ENCODE measurements around the gene ZNF341. TPM values are rescaled to one million over a fixed set of nuclear protein-coding genes. Genes with fewer than 3 reads are reported as not detected.

Gene ZNF341
- total RNA-seq, 1 donor from 2014 or later: 2.3 TPM

- H3K4me3 ChIP-seq (ENCODE audit: low read depth, low read length): no peak overlapping the region
- H3K27me3 ChIP-seq (ENCODE audit: control insufficient read depth, insufficient read depth, low read length): no peaks in the 10 kb centered on the region
- H3K36me3 ChIP-seq (ENCODE audit: control insufficient read depth, insufficient read depth, low read length): no peaks in the 10 kb centered on the region
- DNase-seq (ENCODE audit: low read depth): no peak
- no peak for TF ChIP-seq CTCF (IDR thresholded peaks at IDR 0.05; ENCODE audit: insufficient read depth, low read length, poor library complexity, severe bottlenecking)
Measured at GRCh38 chr20:33783256-33783655, 51.5 kb downstream of the ZNF341 start.

GRCh38 chr20:33783818-33784217 is 52.0 kb downstream of the ZNF341 start:
- DNase-seq (ENCODE audit: low read depth): no peak
- no peaks in the 10 kb centered on the region for H3K36me3 ChIP-seq (ENCODE audit: control insufficient read depth, insufficient read depth, low read length)
- no peak overlapping the region for H3K4me3 ChIP-seq (ENCODE audit: low read depth, low read length)
- TF ChIP-seq CTCF (IDR thresholded peaks at IDR 0.05; ENCODE audit: insufficient read depth, low read length, poor library complexity, severe bottlenecking): no peak
- no peaks in the 10 kb centered on the region for H3K27me3 ChIP-seq (ENCODE audit: control insufficient read depth, insufficient read depth, low read length)

GRCh38 chr20:33784225-33784624 is 52.4 kb downstream of the ZNF341 start:
- no peak overlapping the region for H3K4me3 ChIP-seq (ENCODE audit: low read depth, low read length)
- DNase-seq (ENCODE audit: low read depth): no peak
- no peak for TF ChIP-seq CTCF (IDR thresholded peaks at IDR 0.05; ENCODE audit: insufficient read depth, low read length, poor library complexity, severe bottlenecking)
- no peaks in the 10 kb centered on the region for H3K36me3 ChIP-seq (ENCODE audit: control insufficient read depth, insufficient read depth, low read length)
- no peaks in the 10 kb centered on the region for H3K27me3 ChIP-seq (ENCODE audit: control insufficient read depth, insufficient read depth, low read length)

GRCh38 chr20:33785503-33785902 is 53.7 kb downstream of the ZNF341 start:
- no peak for DNase-seq (ENCODE audit: low read depth)
- Histone ChIP-seq H3K36me3 (ENCODE audit: control insufficient read depth, insufficient read depth, low read length) (no peaks in the 10 kb centered on the region), H3K4me3 (ENCODE audit: low read depth, low read length) (no peak overlapping the region), H3K27me3 (ENCODE audit: control insufficient read depth, insufficient read depth, low read length) (no peaks in the 10 kb centered on the region)
- TF ChIP-seq CTCF (IDR thresholded peaks at IDR 0.05; ENCODE audit: insufficient read depth, low read length, poor library complexity, severe bottlenecking): no peak

GRCh38 chr20:33787253-33787891 is 55.6 kb downstream of the ZNF341 start:
- Histone ChIP-seq H3K4me3 (ENCODE audit: low read depth, low read length) (no peak overlapping the region), H3K27me3 (ENCODE audit: control insufficient read depth, insufficient read depth, low read length) (no peaks in the 10 kb centered on the region), H3K36me3 (ENCODE audit: control insufficient read depth, insufficient read depth, low read length) (no peaks in the 10 kb centered on the region)
- DNase-seq (ENCODE audit: low read depth): no peak
- TF ChIP-seq CTCF (IDR thresholded peaks at IDR 0.05; ENCODE audit: insufficient read depth, low read length, poor library complexity, severe bottlenecking): no peak
